ENCODE data around the gene MORC2. TPM values are rescaled to one million over a fixed set of nuclear protein-coding genes. Genes with fewer than 3 reads are reported as not detected.
A peak's percentile ranks its signal among the peaks of the same experiment; 100 is the strongest.

Gene MORC2
- total RNA-seq, 1 experiment from 2014 or later, result 38.8 TPM

DNA sequence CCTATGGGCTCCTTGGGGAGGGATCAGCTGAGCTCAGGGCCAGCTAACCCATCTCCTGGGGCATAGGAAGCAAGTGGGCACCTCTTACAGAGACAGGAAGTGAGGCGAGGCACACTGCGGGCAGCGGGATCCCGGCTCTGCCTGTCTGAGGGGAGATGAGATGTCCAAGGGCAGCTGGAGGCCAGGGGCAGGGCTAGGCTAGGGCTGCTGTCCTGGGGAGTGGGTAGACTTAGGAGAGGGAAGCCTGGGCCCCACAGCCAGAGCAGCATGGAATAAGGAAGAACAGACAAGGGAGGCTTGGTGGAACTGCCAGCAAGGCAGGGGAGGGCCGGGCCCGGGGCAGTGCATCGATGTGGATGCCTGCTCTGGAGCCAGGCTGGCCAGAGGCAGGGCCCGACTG is 76.3 kb downstream of the MORC2 start:
- Mint-ChIP-seq H3K36me3 (ENCODE audit: insufficient read depth, unreplicated experiment) (no peaks in the 10 kb centered on the region), H3K27ac (ENCODE audit: unreplicated experiment) (no peak overlapping the region), H3K27me3 (ENCODE audit: unreplicated experiment) (no peaks in the 10 kb centered on the region), H3K9me3 (ENCODE audit: low read depth, unreplicated experiment) (no peaks in the 10 kb centered on the region), H3K4me1 (ENCODE audit: low read depth, unreplicated experiment) (no peaks in the 10 kb centered on the region), H3K4me3 (ENCODE audit: low read depth, unreplicated experiment) (no peak overlapping the region)
- TF ChIP-seq, protein P1, sequence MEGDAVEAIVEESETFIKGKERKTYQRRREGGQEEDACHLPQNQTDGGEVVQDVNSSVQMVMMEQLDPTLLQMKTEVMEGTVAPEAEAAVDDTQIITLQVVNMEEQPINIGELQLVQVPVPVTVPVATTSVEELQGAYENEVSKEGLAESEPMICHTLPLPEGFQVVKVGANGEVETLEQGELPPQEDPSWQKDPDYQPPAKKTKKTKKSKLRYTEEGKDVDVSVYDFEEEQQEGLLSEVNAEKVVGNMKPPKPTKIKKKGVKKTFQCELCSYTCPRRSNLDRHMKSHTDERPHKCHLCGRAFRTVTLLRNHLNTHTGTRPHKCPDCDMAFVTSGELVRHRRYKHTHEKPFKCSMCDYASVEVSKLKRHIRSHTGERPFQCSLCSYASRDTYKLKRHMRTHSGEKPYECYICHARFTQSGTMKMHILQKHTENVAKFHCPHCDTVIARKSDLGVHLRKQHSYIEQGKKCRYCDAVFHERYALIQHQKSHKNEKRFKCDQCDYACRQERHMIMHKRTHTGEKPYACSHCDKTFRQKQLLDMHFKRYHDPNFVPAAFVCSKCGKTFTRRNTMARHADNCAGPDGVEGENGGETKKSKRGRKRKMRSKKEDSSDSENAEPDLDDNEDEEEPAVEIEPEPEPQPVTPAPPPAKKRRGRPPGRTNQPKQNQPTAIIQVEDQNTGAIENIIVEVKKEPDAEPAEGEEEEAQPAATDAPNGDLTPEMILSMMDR (IDR thresholded peaks at IDR 0.05; ENCODE audit: unreplicated experiment), result no peak
- CTCF ChIA-PET, result no interaction called here
- no peak for DNase-seq
- intact Hi-C loops (cut with micrococcal nuclease; ENCODE audit: unreplicated experiment), result loop anchor here (5.0 kb wide), 1 partner anchor 130 kb away; no protein-coding TSS in a partner anchor
- BruUV-seq (replicated peaks), result no TSS peak

DNA sequence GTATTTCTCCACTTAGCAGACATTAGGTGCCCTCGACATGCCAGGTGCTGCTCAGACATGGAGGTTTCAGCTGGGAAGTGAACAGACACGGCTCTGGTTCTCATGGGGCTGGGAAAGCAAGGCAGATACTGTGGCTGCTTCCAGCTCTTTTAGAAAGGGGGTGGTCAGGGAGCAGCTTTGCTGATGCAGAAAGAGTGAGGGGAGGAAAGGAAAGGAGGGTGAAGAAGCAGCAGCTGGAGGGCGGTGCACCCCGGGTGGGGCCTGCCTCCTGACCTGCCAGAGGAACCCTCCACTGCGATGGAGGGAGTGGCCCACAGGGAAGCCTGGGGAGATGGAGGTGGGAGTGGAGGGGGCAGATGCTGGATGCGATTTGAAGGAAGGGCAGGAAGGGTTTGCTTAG is 76.8 kb downstream of the MORC2 start:
- no peak for DNase-seq
- Mint-ChIP-seq H3K4me3 (ENCODE audit: low read depth, unreplicated experiment) (no peak overlapping the region), H3K27me3 (ENCODE audit: unreplicated experiment) (no peaks in the 10 kb centered on the region), H3K36me3 (ENCODE audit: insufficient read depth, unreplicated experiment) (no peaks in the 10 kb centered on the region), H3K4me1 (ENCODE audit: low read depth, unreplicated experiment) (no peaks in the 10 kb centered on the region), H3K27ac (ENCODE audit: unreplicated experiment) (no peak overlapping the region), H3K9me3 (ENCODE audit: low read depth, unreplicated experiment) (no peaks in the 10 kb centered on the region)
- intact Hi-C loops (cut with micrococcal nuclease; ENCODE audit: unreplicated experiment), result loop anchor here (5.0 kb wide), 1 partner anchor 129 kb away; no protein-coding TSS in a partner anchor
- BruUV-seq (replicated peaks), result no TSS peak
- TF ChIP-seq, protein P1 (IDR thresholded peaks at IDR 0.05; ENCODE audit: unreplicated experiment), result no peak
- CTCF ChIA-PET, result no interaction called here

DNA sequence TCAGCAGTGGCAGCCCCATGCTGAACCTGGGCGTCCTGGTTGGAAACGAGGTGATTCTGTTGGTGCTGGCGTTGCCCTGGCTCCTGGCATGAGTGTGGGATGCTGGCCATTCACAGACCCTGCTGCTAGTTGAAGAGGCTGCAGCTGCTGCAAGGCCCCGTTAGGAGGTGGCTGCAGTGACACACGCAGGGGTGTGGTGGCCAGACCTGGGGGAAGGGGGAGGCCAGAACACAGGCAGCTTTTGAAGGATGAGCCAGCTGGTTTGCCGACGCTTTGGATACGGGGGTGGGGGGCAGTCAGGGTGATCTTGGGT is 77.2 kb downstream of the MORC2 start:
- intact Hi-C loops (cut with micrococcal nuclease; ENCODE audit: unreplicated experiment), result loop anchor here (5.0 kb wide), 1 partner anchor 129 kb away; no protein-coding TSS in a partner anchor
- no peak for DNase-seq
- TF ChIP-seq, protein P1 (IDR thresholded peaks at IDR 0.05; ENCODE audit: unreplicated experiment), result no peak
- H3K27me3 Mint-ChIP-seq (ENCODE audit: unreplicated experiment), result no peaks in the 10 kb centered on the region
- no peak overlapping the region for H3K27ac Mint-ChIP-seq (ENCODE audit: unreplicated experiment)
- H3K36me3 Mint-ChIP-seq (ENCODE audit: insufficient read depth, unreplicated experiment), result no peaks in the 10 kb centered on the region
- CTCF ChIA-PET, result interaction anchor here (0.6 to 1.6 kb wide), 5 partner anchors 75 to 256 kb away, joined by 3 to 7 read pairs (median 3); partner anchors contain the start of gene SLC35E4
- no peaks in the 10 kb centered on the region for H3K4me1 Mint-ChIP-seq (ENCODE audit: low read depth, unreplicated experiment)
- no TSS peak for BruUV-seq (replicated peaks)
- no peak overlapping the region for H3K4me3 Mint-ChIP-seq (ENCODE audit: low read depth, unreplicated experiment)
- no peaks in the 10 kb centered on the region for H3K9me3 Mint-ChIP-seq (ENCODE audit: low read depth, unreplicated experiment)

DNA sequence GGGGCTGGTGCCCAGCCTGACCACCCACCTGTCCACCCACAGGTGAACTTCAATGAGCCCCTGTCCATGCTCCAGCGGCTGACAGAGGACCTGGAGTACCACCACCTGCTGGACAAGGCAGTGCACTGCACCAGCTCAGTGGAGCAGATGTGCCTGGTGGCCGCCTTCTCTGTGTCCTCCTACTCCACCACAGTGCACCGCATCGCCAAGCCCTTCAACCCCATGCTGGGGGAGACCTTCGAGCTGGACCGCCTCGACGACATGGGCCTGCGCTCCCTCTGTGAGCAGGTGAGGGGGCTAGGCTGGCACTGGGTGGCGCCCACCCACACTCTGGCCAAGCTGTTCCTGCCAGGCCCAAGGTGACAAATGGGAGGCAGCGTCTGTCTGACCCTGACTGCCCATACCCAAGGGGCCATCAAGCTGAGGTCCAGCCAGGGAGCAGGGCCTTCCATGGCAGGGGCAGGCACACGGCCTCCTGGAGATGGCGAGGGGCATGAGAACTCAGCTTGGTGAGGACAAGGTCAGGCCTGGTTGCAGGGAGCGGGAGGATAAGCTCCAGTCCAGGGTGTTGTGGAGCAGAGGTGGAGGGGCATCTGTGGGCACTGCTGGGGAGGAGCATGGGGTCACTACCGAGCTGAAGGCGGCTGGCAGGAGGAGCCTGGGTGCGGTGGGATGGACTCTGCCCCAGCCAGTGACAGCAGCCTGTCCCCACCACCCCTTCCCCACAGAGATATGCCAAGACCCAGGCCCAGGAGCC is 77.7 kb downstream of the MORC2 start:
- TF ChIP-seq, protein P1 (IDR thresholded peaks at IDR 0.05; ENCODE audit: unreplicated experiment), result peak; percentile 87
- H3K36me3 Mint-ChIP-seq (ENCODE audit: insufficient read depth, unreplicated experiment), result no peaks in the 10 kb centered on the region
- BruUV-seq (replicated peaks), result no TSS peak
- intact Hi-C loops (cut with micrococcal nuclease; ENCODE audit: unreplicated experiment), result loop anchor here (5.0 kb wide), 1 partner anchor 129 kb away; no protein-coding TSS in a partner anchor
- H3K9me3 Mint-ChIP-seq (ENCODE audit: low read depth, unreplicated experiment), result no peaks in the 10 kb centered on the region
- H3K4me3 Mint-ChIP-seq (ENCODE audit: low read depth, unreplicated experiment), result no peak overlapping the region
- CTCF ChIA-PET, result interaction anchor here (0.6 to 1.6 kb wide), 9 partner anchors 39 to 255 kb away, joined by 3 to 11 read pairs (median 3); partner anchors contain the start of gene SLC35E4
- no peak overlapping the region for H3K27ac Mint-ChIP-seq (ENCODE audit: unreplicated experiment)
- peak; percentile 70 for DNase-seq
- H3K27me3 Mint-ChIP-seq (ENCODE audit: unreplicated experiment), result no peaks in the 10 kb centered on the region
- H3K4me1 Mint-ChIP-seq (ENCODE audit: low read depth, unreplicated experiment), result no peaks in the 10 kb centered on the region

Measured in Calu3 (cell line).